HG02678 (cell line): ENCODE results near the gene KRT39.

Experiments used
- ATAC-seq: cut with Tn5 transposase; IDR thresholded peaks from one replicate; pipeline ENCODE4 v1.9.1; 2021; ENCODE audit warnings: mild to moderate bottlenecking, moderate library complexity; ENCODE audit not compliant: unreplicated experiment

KRT39 gene

GRCh38 chr17:40981115-40981514, 14.4 kb upstream of the KRT39 start:
- ATAC-seq = no peak

GRCh38 chr17:40980596-40980995, 13.8 kb upstream of the KRT39 start:
- ATAC-seq = no peak

GRCh38 chr17:40980117-40980516, 13.4 kb upstream of the KRT39 start:
- no peak for ATAC-seq

- ATAC-seq = no peak
These were observed 11.9 kb upstream of the KRT39 start for GRCh38 chr17:40978575-40979151.

GRCh38 chr17:40975516-40975915, 8.8 kb upstream of the KRT39 start:
- no peak for ATAC-seq

- ATAC-seq = no peak
These were observed 7.6 kb upstream of the KRT39 start for GRCh38 chr17:40974366-40974765.

GRCh38 chr17:40967582-40967981, 834 bp upstream of the KRT39 start:
- ATAC-seq = no peak

- ATAC-seq = no peak
These were observed 2.9 kb downstream of the KRT39 start for GRCh38 chr17:40963838-40964237.

GRCh38 chr17:40962059-40962561, 4.6 kb downstream of the KRT39 start:
- ATAC-seq = no peak

GRCh38 chr17:40961591-40961990, 5.2 kb downstream of the KRT39 start:
- no peak for ATAC-seq

- no peak for ATAC-seq
These were observed 6.6 kb downstream of the KRT39 start for GRCh38 chr17:40960144-40960543.

GRCh38 chr17:40958086-40958953, 8.4 kb downstream of the KRT39 start:
- no peak for ATAC-seq

GRCh38 chr17:40956401-40957254, 10.1 kb downstream of the KRT39 start:
- ATAC-seq = no peak

GRCh38 chr17:40953881-40954280, 12.9 kb downstream of the KRT39 start:
- ATAC-seq = no peak

- no peak for ATAC-seq
These were observed 14.1 kb downstream of the KRT39 start for GRCh38 chr17:40952661-40953060.

GRCh38 chr17:40952154-40952553, 14.6 kb downstream of the KRT39 start:
- ATAC-seq = no peak

GRCh38 chr17:40951011-40951622, 15.6 kb downstream of the KRT39 start:
- ATAC-seq = no peak

GRCh38 chr17:40950176-40950575, 16.6 kb downstream of the KRT39 start:
- ATAC-seq = no peak

GRCh38 chr17:40949418-40949817, 17.3 kb downstream of the KRT39 start:
- ATAC-seq = no peak

- no peak for ATAC-seq
These were observed 18.8 kb downstream of the KRT39 start for GRCh38 chr17:40947929-40948328.

GRCh38 chr17:40945414-40945813, 21.3 kb downstream of the KRT39 start:
- no peak for ATAC-seq
